IPS-NIHi7 (cell line): ENCODE data around the gene ITGB1BP1.
"Not testable (repeated sequence)": the region's sequence is repeated elsewhere in the genome, so short reads cannot be mapped to it uniquely, and the experiment has no call there.

Source experiments
- DNase-seq: peaks from one replicate; pipeline ENCODE4 v3.0.0; 2012; ENCODE audit warnings: mixed read lengths; ENCODE audit errors: extremely low spot score

The ITGB1BP1 gene

GRCh38 chr2:9400268-9401058, 22.9 kb downstream of the ITGB1BP1 start:
- DNase-seq, result no peak

- DNase-seq, result no peak
Observed at GRCh38 chr2:9398881-9399780, 24.2 kb downstream of the ITGB1BP1 start.

- DNase-seq, result not testable (repeated sequence)
Observed at GRCh38 chr2:9398251-9398650, 25.1 kb downstream of the ITGB1BP1 start.

GRCh38 chr2:9397201-9397600, 26.1 kb downstream of the ITGB1BP1 start:
- DNase-seq, result no peak

- DNase-seq, result no peak
Observed at GRCh38 chr2:9394816-9395215, 28.5 kb downstream of the ITGB1BP1 start.

GRCh38 chr2:9392898-9393765, 30.2 kb downstream of the ITGB1BP1 start:
- peak; percentile 56 for DNase-seq

GRCh38 chr2:9391961-9392720, 31.2 kb downstream of the ITGB1BP1 start:
- no peak for DNase-seq

- no peak for DNase-seq
Observed at GRCh38 chr2:9390991-9391390, 32.3 kb downstream of the ITGB1BP1 start.

GRCh38 chr2:9390151-9390850, 33.0 kb downstream of the ITGB1BP1 start:
- no peak for DNase-seq

GRCh38 chr2:9388950-9389911, 34.1 kb downstream of the ITGB1BP1 start:
- DNase-seq, result no peak

GRCh38 chr2:9388199-9388681, 35.1 kb downstream of the ITGB1BP1 start:
- no peak for DNase-seq

GRCh38 chr2:9385841-9386240, 37.5 kb downstream of the ITGB1BP1 start:
- no peak for DNase-seq

- DNase-seq, result no peak
Observed at GRCh38 chr2:9384521-9384920, 38.8 kb downstream of the ITGB1BP1 start.

- no peak for DNase-seq
Observed at GRCh38 chr2:9382604-9383235, 40.6 kb downstream of the ITGB1BP1 start.

GRCh38 chr2:9380702-9381628, 42.4 kb downstream of the ITGB1BP1 start:
- no peak for DNase-seq

GRCh38 chr2:9379391-9379755, 44.0 kb downstream of the ITGB1BP1 start:
- no peak for DNase-seq
